Choroid plexus epithelial cell (primary cell): ENCODE results near the gene TRIB2.

ENCODE experiments used
- DNase-seq: peaks from one replicate; pipeline ENCODE4 v3.0.0-alpha.2; 2010; ENCODE audit warnings: low read depth
- H3K4me3 ChIP-seq: 2 replicates; pipeline ENCODE4 v1.5.1; 2011; ENCODE audit warnings: low read depth, mild to moderate bottlenecking, control low read depth, low read length, moderate library complexity
- CTCF ChIP-seq: conservative IDR thresholded peaks from 2 replicates; pipeline ENCODE4 v1.5.1; 2011; ENCODE audit warnings: low read depth, mild to moderate bottlenecking, control low read depth, inconsistent platforms, low read length, moderate library complexity

The TRIB2 gene

GRCh38 chr2:12685145-12685544 is 31.6 kb upstream of the TRIB2 start:
- DNase-seq: no peak
- H3K4me3 ChIP-seq: no peak overlapping the region
- TF ChIP-seq CTCF: no peak

DNA sequence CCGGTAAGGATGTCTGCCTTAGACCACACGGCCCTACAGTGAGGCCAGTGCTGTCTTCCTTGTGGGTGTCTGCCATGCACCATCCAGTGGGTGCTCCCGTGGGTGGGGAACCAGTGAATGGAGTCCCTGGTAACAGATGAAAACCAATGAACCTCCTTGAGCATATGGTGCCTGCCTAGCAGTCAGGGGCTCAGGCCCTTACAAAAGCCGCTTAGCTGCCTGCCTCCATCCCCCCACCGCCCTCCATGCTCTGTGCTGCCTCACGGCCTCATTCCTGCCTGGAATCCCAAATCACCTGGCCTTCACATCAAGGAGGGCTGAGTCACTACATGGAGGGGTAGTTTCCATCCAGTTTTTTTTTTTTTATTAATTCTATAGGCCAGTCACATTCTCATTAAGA is 30.8 kb upstream of the TRIB2 start:
- no peak for DNase-seq
- no peak overlapping the region for H3K4me3 ChIP-seq
- no peak for TF ChIP-seq CTCF

DNA sequence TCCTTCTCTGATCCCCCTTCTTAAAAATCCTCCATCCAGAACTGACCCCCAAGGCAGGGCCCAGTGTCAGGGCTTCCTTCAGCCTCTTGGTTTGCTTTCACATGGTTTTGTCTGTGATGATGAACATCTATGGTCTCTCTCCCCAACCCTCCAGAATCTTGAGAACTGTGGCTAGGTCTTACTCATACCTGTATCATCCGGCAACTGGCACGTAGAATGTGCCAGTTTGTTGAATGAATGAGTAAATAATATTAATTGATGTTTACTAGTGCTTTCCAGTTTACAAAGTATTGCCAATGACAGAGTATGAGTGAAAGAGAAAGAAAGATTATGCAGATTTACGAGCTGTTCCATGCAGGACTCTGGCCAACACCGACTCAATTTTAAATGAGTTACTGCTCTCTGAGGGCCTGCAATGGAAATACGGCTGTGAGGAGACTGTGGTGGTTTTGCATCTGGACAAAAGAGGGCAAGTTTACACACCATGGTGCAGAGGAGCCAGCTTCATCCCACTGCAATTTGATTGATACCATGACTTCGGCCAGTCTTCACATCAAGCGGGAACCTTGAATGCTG is 29.9 kb upstream of the TRIB2 start:
- TF ChIP-seq CTCF: no peak
- no peak overlapping the region for H3K4me3 ChIP-seq
- DNase-seq: no peak

- no peak for TF ChIP-seq CTCF
- H3K4me3 ChIP-seq: no peak overlapping the region
- DNase-seq: no peak
Measured at GRCh38 chr2:12688091-12688490, 28.6 kb upstream of the TRIB2 start.

DNA sequence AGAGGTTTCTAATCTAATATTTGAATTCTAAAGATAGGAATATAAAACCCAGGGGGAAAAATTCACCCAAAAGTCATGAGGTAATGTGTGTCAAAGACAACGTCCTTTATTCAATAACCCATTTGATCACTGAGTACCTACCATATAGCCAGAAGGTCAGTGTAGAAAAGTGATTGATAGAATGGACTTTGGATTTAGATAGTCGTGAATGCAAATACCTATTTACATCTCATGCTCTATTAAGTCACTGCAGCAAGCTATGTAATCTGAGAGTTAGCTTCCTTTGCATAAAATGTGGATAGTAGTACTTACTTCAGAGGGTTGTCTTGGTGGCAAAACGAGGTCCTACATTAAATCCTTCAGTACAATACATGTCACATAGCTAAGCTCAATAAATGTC is 27.8 kb upstream of the TRIB2 start:
- TF ChIP-seq CTCF: no peak
- no peak overlapping the region for H3K4me3 ChIP-seq
- DNase-seq: no peak

DNA sequence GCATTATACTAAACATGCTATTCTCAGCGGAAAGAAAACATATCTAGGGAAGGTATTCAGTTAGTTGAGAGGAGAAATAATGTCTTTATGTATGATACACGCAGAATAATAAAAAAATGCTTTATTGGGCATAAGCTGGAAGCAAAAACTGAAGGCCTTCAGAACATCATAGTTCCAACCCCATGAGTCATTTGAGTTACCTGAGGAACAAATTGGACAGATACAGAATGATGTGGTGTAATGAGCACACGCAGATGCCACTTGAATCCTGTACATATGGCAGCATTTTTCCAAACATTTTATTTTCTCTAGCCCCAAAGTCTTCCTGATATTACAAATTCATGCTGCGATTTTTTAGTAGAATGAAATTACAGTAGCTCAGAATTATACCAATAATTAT is 23.2 kb upstream of the TRIB2 start:
- DNase-seq: no peak
- H3K4me3 ChIP-seq: no peak overlapping the region
- no peak for TF ChIP-seq CTCF

- H3K4me3 ChIP-seq: no peak overlapping the region
- DNase-seq: peak; percentile 46
- no peak for TF ChIP-seq CTCF
Measured at GRCh38 chr2:12694990-12695774, 21.6 kb upstream of the TRIB2 start.
